ENCODE results near the gene SIX1.

Gene SIX1

GRCh38 chr14:60648934-60649874 lies at the start of gene SIX1:
Gene SIX1, minus strand, starts transcription at chr14:60649477. Its CDS starts 288 bp downstream, at chr14:60649189.
- DNase-seq (ENCODE audit: low read depth), result peak; percentile 97
- Histone ChIP-seq H3K27me3 (replicated peaks; ENCODE audit: control insufficient read depth, insufficient read depth, low read length) (peaks cover 27% of the 10 kb centered on the region), H3K4me1 (ENCODE audit: control insufficient read depth, insufficient read depth, low read length) (peaks cover 32% of the 10 kb centered on the region), H3K4me3 (ENCODE audit: low read length) (peak within 1 kb of the TSS; percentile 89), H3K9ac (ENCODE audit: low read length) (peak within 1 kb of the TSS; percentile 95), H3K36me3 (ENCODE audit: control insufficient read depth, insufficient read depth, low read length, severe bottlenecking) (peaks cover 3% of the 10 kb centered on the region), H3K9me3 (ENCODE audit: control insufficient read depth, low read length) (no peaks in the 10 kb centered on the region)

DNA sequence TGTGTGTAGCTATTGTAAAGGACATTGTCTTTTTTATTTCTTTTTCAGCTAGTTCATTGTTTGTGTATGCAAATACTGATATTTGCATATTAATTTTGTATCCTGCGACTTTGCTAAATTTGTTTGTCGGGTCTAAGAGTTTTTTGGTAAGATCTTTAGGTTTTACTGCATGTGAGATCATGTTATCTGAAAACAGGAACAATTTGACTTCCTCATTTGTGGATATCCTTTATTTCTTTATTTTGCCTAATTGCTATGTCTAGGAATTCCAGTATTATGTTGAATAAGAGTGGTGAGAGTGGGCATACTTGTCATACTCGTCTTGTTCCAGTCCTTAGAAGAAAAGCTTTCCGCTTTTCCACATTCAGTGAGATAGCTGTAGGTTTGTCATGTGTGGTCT lies 46.0 kb upstream of the SIX1 start:
- no peak for DNase-seq (ENCODE audit: low read depth)
- H3K27me3 ChIP-seq (replicated peaks; ENCODE audit: control insufficient read depth, insufficient read depth, low read length), result no peaks in the 10 kb centered on the region
- H3K36me3 ChIP-seq (ENCODE audit: control insufficient read depth, insufficient read depth, low read length, severe bottlenecking), result no peaks in the 10 kb centered on the region
- no peak overlapping the region for H3K4me3 ChIP-seq (ENCODE audit: low read length)
- peaks cover 16% of the 10 kb centered on the region for H3K9me3 ChIP-seq (ENCODE audit: control insufficient read depth, low read length)
- H3K4me1 ChIP-seq (ENCODE audit: control insufficient read depth, insufficient read depth, low read length), result no peaks in the 10 kb centered on the region
- no peak overlapping the region for H3K9ac ChIP-seq (ENCODE audit: low read length)

- Histone ChIP-seq H3K9ac (ENCODE audit: low read length) (no peak overlapping the region), H3K4me1 (ENCODE audit: control insufficient read depth, insufficient read depth, low read length) (no peaks in the 10 kb centered on the region), H3K36me3 (ENCODE audit: control insufficient read depth, insufficient read depth, low read length, severe bottlenecking) (no peaks in the 10 kb centered on the region), H3K27me3 (replicated peaks; ENCODE audit: control insufficient read depth, insufficient read depth, low read length) (no peaks in the 10 kb centered on the region), H3K9me3 (ENCODE audit: control insufficient read depth, low read length) (no peaks in the 10 kb centered on the region), H3K4me3 (ENCODE audit: low read length) (no peak overlapping the region)
- DNase-seq (ENCODE audit: low read depth), result no peak
Observed at GRCh38 chr14:60691383-60692113, 42.3 kb upstream of the SIX1 start.

- peak; percentile 16 for DNase-seq (ENCODE audit: low read depth)
- H3K4me1 ChIP-seq (ENCODE audit: control insufficient read depth, insufficient read depth, low read length), result no peaks in the 10 kb centered on the region
- H3K9ac ChIP-seq (ENCODE audit: low read length), result no peak overlapping the region
- no peak overlapping the region for H3K4me3 ChIP-seq (ENCODE audit: low read length)
- no peaks in the 10 kb centered on the region for H3K36me3 ChIP-seq (ENCODE audit: control insufficient read depth, insufficient read depth, low read length, severe bottlenecking)
- H3K9me3 ChIP-seq (ENCODE audit: control insufficient read depth, low read length), result no peaks in the 10 kb centered on the region
- H3K27me3 ChIP-seq (replicated peaks; ENCODE audit: control insufficient read depth, insufficient read depth, low read length), result no peaks in the 10 kb centered on the region
Observed at GRCh38 chr14:60686865-60687264, 37.6 kb upstream of the SIX1 start.

- no peaks in the 10 kb centered on the region for H3K9me3 ChIP-seq (ENCODE audit: control insufficient read depth, low read length)
- H3K27me3 ChIP-seq (replicated peaks; ENCODE audit: control insufficient read depth, insufficient read depth, low read length), result no peaks in the 10 kb centered on the region
- no peak for DNase-seq (ENCODE audit: low read depth)
- no peak overlapping the region for H3K9ac ChIP-seq (ENCODE audit: low read length)
- H3K4me3 ChIP-seq (ENCODE audit: low read length), result no peak overlapping the region
- no peaks in the 10 kb centered on the region for H3K4me1 ChIP-seq (ENCODE audit: control insufficient read depth, insufficient read depth, low read length)
- H3K36me3 ChIP-seq (ENCODE audit: control insufficient read depth, insufficient read depth, low read length, severe bottlenecking), result no peaks in the 10 kb centered on the region
Observed at GRCh38 chr14:60684203-60684602, 34.9 kb upstream of the SIX1 start.

DNA sequence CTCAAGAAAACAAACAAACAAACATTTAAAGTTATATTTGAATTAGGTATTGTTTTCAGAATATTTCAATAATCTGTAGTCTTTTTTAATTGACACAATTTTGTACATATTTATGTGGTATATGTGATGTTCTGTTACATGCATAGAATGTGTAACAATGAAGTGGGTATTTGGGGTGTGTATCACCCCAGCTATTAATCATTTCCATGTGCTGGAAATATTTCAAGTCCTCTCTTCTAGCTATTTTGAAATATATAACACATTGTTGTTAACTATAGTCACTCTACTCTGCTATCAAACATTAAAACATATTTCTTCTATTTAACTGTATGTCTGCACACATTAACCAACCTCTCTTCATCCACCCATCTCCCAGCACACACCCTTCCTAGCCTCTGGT lies 32.0 kb upstream of the SIX1 start:
- no peaks in the 10 kb centered on the region for H3K36me3 ChIP-seq (ENCODE audit: control insufficient read depth, insufficient read depth, low read length, severe bottlenecking)
- no peaks in the 10 kb centered on the region for H3K27me3 ChIP-seq (replicated peaks; ENCODE audit: control insufficient read depth, insufficient read depth, low read length)

DNA sequence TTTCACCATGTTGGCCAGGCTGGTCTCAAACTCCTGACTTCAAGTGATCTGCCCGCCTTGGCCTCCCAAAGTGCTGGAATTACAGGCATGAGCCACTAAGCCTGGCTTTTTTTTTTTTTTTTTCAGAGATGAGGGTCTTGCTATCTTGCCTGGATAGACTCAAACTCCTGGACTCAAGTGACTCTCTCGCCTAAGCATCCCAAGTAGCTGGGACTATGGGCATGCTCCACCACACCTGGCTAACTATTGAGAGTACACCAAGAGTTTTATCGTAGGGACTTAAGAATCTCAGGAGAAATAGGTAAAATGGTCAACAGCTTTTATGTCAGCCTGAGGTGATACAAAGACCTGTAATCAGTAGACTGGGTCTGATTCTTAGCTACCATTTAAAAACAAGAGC lies 31.2 kb upstream of the SIX1 start:
- H3K36me3 ChIP-seq (ENCODE audit: control insufficient read depth, insufficient read depth, low read length, severe bottlenecking), result no peaks in the 10 kb centered on the region
- no peak overlapping the region for H3K4me3 ChIP-seq (ENCODE audit: low read length)
- H3K9ac ChIP-seq (ENCODE audit: low read length), result no peak overlapping the region
- H3K9me3 ChIP-seq (ENCODE audit: control insufficient read depth, low read length), result no peaks in the 10 kb centered on the region
- H3K4me1 ChIP-seq (ENCODE audit: control insufficient read depth, insufficient read depth, low read length), result no peaks in the 10 kb centered on the region
- no peak for DNase-seq (ENCODE audit: low read depth)
- H3K27me3 ChIP-seq (replicated peaks; ENCODE audit: control insufficient read depth, insufficient read depth, low read length), result no peaks in the 10 kb centered on the region

More for the DNA sequence above, 32.0 kb upstream of the SIX1 start:
- no peak overlapping the region for H3K9ac ChIP-seq (ENCODE audit: low read length)
- DNase-seq (ENCODE audit: low read depth), result no peak
- no peak overlapping the region for H3K4me3 ChIP-seq (ENCODE audit: low read length)
- no peaks in the 10 kb centered on the region for H3K4me1 ChIP-seq (ENCODE audit: control insufficient read depth, insufficient read depth, low read length)
- H3K9me3 ChIP-seq (ENCODE audit: control insufficient read depth, low read length), result no peaks in the 10 kb centered on the region

DNA sequence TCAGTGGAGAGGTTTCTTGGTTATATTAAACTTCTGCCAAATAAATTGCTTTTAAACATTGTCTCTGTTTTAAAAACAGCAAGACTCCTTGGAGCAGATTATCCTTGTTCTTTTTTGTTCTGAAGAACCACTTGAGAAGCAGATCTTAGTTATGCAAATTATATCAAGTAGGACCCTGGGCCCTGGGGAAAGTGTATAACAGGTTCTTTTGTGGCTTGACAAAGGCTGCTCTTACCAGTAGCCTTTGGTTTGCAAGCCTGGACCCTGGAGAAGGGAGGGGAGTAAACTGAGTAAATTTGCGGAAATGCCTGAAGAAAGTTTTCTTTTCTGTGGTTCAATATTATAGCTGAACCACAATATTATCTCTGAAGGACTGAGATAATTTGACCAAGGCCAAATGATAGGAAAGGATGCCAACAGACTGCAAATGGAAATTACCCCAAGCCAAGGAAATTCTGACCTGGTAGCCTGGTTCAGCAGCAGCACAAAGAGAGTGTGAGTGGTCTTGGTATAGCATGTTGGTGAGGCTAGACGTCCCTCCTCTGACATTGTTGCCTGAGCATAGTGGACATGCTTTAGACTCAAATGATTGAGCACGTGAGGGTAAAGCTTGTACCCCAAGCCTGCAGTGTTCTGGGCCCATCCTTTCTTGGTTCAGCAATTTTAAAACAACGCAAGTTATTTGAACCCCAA lies 30.4 kb upstream of the SIX1 start:
- Histone ChIP-seq H3K27me3 (replicated peaks; ENCODE audit: control insufficient read depth, insufficient read depth, low read length) (no peaks in the 10 kb centered on the region), H3K4me1 (ENCODE audit: control insufficient read depth, insufficient read depth, low read length) (no peaks in the 10 kb centered on the region), H3K9me3 (ENCODE audit: control insufficient read depth, low read length) (no peaks in the 10 kb centered on the region), H3K9ac (ENCODE audit: low read length) (no peak overlapping the region), H3K36me3 (ENCODE audit: control insufficient read depth, insufficient read depth, low read length, severe bottlenecking) (no peaks in the 10 kb centered on the region), H3K4me3 (ENCODE audit: low read length) (no peak overlapping the region)
- DNase-seq (ENCODE audit: low read depth), result no peak

GRCh38 chr14:60677701-60678100 lies 28.4 kb upstream of the SIX1 start:
- Histone ChIP-seq H3K9ac (ENCODE audit: low read length) (no peak overlapping the region), H3K4me3 (ENCODE audit: low read length) (no peak overlapping the region), H3K9me3 (ENCODE audit: control insufficient read depth, low read length) (no peaks in the 10 kb centered on the region), H3K36me3 (ENCODE audit: control insufficient read depth, insufficient read depth, low read length, severe bottlenecking) (no peaks in the 10 kb centered on the region), H3K27me3 (replicated peaks; ENCODE audit: control insufficient read depth, insufficient read depth, low read length) (no peaks in the 10 kb centered on the region), H3K4me1 (ENCODE audit: control insufficient read depth, insufficient read depth, low read length) (no peaks in the 10 kb centered on the region)
- no peak for DNase-seq (ENCODE audit: low read depth)

GRCh38 chr14:60670989-60671388 lies 21.7 kb upstream of the SIX1 start:
- no peak overlapping the region for H3K9ac ChIP-seq (ENCODE audit: low read length)
- no peak for DNase-seq (ENCODE audit: low read depth)
- H3K36me3 ChIP-seq (ENCODE audit: control insufficient read depth, insufficient read depth, low read length, severe bottlenecking), result no peaks in the 10 kb centered on the region

More at GRCh38 chr14:60670989-60671388, 21.7 kb upstream of the SIX1 start:
- no peaks in the 10 kb centered on the region for H3K9me3 ChIP-seq (ENCODE audit: control insufficient read depth, low read length)
- no peaks in the 10 kb centered on the region for H3K4me1 ChIP-seq (ENCODE audit: control insufficient read depth, insufficient read depth, low read length)
- H3K4me3 ChIP-seq (ENCODE audit: low read length), result no peak overlapping the region
- no peaks in the 10 kb centered on the region for H3K27me3 ChIP-seq (replicated peaks; ENCODE audit: control insufficient read depth, insufficient read depth, low read length)

Data from adipocyte (in vitro differentiated cells).